NCI-H2227 (cell line): ENCODE data around the gene COL27A1.

Experiments
- DNase-seq: peaks from one replicate; lab custom pipeline; 2025; ENCODE audit not compliant: unreplicated experiment; lab: John Stamatoyannopoulos, UW

COL27A1 gene

DNA sequence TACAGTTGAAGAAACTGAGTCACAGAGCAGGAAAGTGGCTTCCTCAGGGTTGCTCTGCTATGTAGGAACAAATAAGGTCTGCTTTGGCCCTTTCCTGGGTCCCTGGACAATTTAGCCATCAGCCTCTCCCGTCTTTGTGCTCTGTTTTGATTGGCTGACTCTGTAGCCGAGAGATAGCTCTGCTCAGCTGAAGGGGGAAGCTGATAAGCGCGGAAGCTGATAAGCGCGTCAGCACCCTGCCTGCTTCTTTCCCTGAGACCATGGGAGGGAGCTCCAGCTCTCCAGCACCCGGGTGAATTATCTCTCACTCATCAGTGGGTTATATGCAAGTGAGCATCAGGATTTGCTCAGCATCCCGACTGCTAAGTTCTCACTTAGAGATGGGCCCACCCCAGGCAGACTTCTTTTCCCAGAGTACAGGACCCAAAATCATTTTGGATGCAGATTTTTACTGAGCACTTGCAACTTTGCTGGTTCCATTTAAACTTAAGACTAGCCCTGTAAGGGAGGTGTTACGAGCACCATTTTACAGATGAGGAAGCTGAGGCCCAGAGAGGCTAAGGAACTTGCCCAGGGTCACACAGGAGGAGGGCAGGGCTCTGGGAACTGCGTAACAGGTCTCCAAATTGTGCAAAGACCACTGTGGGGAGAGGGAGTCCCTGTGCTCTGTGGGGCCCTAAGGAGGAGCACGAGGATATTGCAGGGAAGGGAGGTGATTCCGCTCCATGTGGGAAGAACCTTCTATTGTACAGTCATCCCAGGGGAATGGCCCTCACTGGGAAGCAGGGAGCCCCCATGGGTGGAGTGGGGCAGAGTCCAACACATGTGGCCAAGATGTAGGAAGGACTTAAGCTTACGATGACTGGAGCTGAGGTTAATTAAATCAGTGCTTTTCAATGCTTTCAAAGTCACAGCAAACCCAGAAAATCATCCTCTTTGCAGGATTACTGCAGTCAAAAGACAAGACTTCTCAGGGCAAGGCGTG, 83.8 kb downstream of the COL27A1 start:
- no peak for DNase-seq

DNA sequence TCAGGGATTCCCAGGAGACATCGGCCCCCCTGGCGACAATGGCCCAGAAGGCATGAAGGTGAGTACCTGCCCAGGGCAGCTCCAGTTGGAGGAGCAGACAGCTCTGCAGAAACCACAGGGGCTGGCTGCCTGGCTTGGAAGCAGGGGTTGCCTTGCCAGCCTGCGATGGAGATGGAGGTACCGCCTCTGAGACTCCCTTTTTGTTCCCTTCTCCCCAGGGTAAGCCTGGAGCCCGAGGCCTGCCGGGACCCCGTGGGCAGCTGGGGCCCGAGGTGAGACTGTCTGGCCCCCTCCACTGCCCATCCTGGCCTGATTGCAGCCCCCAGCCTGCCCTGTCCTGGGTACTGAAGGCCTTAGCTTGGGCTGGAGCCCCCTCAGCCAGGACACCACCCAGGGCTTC, 84.9 kb downstream of the COL27A1 start:
- no peak for DNase-seq

DNA sequence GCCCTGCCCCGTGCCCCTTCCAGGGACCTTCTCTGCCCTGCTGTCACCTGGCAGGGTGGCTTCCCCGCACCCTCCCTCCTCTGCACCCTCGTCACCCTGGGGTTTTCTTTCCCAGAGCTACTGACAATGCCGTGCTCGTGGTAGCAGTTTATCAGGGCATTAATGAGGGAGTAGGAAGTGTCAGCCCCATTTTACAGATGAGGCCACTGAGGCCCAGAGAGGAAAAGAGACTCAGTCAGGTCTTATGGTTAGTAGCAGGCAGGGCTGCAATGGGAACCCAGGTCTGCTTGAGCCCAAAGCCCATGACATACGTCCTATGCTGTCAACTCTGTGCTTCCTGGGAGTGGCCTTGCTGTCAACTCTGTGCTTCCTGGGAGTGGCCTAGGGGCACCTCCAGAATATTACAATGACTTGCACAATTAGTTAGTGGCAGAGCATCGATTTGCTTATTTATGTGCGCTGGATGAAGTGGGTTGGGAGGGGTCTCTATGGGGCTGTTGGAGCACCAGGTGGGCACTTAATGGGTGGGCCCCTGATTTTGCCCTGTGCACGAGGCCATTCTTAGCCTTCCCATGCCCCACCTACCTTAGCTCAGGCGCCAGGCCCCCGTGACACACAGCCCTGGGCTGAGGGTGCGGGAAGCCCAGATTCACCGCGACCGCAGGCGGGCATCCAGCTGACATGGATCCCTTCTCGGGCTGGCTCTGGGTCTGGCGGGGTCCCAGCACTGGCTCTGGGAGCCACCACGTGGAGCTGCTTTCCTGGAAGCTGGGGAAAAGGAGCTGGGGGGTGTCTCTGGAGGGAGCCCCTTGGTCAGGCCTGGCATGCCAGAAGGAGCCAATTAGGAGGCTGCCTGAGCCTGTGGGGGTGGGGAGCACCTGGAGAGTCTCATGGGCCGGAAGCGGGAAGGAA, 85.6 kb downstream of the COL27A1 start:
- DNase-seq = no peak

DNA sequence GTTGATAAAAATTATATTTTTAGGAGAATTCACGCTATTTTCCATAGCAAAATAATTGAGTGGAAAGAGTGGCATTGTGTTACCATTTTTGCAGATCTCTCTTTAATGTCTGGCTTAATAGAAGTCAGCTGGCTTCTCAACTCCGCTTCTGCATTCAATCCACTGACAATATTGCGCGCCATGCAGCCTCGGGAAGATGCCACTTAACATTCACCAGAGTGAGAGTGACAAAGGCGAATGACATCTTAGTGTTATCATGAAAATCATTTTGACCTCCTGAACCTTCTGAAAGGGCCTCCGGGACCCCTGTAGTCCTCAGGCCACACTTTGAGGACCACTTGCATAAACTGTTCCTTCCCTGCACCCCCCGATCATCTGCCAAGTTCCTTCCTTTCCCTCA, 87.5 kb downstream of the COL27A1 start:
- DNase-seq = no peak

DNA sequence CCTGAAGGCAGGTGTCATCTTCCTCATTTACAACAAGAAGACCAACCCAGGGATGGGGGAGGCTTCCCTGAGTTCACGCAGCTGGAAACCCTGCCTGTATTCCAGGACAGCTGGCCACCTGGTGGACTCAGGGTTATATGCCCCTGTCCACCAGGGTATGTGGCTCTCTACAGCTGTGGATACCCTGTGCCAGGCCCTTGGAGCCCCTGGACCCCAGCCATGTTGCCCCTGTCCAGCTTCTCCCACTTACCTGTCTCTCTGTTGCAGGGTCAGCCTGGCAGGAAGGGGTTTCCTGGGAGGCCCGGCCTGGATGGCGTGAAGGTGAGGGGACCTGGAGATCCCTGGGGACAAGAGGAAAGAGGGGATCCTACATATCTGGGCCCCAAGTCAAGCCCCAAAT, 87.9 kb downstream of the COL27A1 start:
- no peak for DNase-seq

DNA sequence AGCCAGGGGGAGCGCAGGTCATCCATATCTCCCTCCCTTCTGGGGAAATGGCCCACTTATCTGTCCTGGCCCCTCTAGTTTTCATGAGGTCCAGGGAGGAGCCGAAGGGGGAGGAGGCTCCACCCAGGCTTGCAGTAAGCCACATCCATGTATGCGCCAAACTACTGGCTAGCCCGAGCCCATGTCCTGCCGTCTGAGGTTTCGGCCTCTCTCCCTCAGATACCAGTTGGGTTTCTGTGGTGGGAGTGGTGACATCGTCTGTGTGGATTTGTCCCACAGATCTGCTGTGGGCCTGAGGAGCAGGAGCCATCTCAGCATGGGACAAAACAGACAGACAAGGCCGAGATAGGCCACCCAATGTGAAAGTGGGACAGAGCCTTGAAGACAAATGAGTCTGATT, 89.2 kb downstream of the COL27A1 start:
- no peak for DNase-seq

DNA sequence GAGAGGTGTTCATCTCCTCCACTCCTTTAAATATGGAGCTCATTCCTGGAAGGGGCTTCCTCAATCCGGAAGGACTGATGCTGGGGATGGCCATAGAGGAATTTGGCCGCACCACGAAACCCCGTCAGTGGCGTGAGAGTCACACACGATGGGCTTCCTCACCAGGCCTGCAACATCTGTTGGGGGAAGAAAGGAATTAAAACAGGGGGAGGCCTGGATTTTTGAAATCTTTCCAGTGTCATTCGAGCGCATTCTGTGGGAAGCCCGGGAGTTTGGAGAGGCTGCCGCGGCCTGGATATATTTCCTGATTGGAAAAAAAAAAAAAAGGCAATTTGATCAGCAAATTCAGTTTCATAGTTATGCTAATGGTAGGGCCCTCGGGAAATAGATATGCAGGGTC, 91.2 kb downstream of the COL27A1 start:
- DNase-seq = no peak

DNA sequence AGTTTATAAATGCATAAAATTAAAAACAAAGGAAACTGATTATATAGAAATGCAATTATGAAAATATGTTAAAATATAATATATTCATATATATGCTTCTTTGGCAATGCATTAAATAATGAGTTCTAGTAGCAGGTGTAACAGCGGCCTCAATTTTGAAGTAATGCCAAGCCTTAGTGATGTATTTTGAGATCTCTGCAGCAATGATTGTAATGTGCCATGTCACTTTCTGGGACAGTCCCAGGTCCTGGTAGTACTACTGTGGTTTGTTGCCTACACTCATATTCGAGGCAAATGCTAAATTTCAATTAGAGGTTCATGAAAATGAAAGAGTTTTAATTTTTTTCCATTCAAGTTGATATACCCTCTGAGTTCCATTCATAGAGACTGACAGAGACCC, 91.7 kb downstream of the COL27A1 start:
- no peak for DNase-seq

DNA sequence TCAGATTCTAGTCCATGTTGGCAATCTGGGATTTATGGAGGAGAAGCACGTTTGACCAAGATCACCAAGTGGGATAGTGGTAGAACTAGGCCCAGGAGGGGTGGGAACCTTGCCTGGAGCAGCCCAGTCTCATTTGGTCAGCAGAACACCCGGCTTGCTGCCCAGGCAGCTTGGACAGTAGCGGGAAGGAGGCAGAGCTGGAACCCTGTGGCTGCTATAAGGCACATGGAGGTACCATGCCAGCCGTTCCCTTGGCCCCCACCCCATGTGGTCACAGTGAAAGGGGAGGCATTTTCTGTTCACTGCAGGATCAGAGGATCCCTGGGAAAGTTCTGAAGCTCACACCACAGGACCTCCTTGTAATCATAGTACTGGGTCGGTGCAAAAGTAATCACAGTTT, 92.2 kb downstream of the COL27A1 start:
- no peak for DNase-seq

DNA sequence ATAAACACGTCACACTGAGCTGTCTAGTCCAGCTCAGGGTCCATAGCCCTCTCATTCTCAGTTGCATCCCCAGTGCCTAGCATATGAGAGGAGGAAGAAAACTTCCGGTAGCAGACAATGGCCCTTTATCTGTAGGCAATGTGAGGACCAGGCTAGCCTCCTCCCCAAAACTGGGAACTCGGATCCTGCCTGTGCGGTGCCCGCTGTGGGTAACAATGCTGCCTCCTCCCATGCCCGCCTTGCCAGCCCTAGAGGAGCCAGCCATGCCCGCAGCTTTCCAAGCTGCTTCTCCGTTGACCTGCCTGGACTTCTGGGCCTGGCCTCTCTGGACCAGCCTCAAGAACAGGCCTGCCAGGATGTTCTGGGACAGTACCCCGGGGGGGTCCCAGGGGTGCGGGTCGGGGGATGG, 93.0 kb downstream of the COL27A1 start:
- no peak for DNase-seq

DNA sequence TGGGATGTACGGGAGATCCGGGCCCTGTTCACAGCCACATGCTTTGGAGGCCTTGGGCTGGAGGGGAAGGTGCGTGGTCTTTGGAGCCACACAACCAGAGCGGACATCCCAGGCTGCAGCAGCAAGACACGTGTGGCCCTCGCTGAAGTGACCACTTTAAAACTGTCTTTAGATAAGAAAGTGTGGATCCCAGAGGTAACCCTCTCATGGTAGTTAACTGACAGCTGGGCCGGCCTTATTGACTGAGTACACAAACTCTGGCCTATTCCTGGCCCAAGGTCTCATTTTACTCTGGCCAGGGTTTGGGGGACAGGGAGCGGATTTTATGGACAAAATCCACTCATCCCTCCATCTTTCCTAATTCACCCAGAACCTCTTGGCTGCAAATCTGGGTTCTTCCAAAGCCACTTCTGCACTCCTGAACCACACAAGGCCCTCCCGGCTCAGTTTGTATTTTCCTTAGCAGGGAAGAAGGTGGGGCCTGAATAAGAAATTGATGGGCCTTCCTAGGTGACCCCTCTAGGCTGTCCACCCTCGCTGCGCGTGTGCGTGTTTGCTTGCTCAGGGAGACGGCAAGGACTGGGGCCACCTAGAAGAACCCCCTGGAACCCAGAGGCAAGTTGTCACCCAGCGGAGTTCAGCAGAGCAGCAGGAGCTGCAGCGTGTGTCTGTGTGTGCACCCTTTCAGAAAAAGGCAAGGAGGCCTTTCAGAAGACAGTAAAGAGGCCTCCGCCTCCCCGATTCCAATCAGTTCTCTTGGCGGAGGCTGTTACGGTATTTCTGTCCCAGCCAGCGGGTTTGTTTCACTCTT, 94.3 kb downstream of the COL27A1 start:
- no peak for DNase-seq

DNA sequence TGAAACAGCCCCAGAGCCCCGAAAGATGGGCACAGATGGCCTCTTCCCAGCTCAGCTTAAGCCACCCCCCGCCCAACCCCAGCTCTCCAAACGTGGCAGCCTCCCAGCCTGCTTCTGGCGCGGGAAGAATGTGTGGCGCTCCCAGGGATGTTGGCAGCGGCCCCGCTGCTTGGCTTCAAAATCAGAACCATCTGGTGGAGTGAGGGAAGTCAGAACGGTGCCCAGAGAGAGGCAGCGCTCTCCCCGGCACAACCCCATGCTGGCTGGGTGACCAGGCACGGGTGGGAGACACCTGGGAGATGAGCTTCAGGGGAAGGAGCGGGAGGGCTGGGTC, 94.9 kb downstream of the COL27A1 start:
- no peak for DNase-seq

DNA sequence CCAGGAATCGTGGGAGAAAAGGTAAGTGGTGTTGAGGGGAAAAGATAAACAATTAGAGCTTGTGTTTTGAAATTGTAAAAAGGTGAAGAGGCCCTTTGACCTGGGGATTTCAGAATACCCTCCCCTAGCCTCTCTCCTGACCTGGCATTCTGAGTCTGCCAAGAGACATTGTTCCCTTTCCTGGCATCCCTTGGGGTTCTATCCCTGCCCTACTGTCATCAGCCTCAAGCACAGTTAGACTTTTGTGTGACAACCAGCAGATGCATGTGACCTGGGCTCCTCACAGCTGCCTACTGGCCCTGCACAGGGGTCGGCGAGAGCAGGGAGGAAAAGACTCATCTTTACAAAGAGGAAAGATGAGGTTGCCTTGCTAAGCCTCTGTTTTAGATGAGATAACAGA, 95.3 kb downstream of the COL27A1 start:
- DNase-seq = no peak

DNA sequence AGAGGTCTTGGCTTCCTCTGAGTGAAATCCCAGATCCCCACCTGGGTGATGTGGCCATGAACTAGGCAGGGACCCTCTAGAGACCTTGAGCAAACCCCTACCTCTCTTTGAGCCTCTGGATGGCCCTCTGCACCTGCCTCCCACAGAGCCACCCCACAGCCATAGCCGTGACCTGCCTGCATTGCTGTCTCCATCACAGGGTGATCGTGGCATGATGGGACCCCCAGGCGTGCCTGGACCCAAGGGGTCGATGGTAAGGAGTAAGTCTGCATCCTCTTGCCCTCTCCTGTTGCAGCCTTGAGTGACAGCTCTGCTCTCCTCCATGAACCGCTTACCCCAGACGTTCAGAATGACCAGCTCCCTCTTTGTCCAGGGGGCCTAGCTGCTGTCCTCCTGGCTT, 97.1 kb downstream of the COL27A1 start:
- DNase-seq = no peak

DNA sequence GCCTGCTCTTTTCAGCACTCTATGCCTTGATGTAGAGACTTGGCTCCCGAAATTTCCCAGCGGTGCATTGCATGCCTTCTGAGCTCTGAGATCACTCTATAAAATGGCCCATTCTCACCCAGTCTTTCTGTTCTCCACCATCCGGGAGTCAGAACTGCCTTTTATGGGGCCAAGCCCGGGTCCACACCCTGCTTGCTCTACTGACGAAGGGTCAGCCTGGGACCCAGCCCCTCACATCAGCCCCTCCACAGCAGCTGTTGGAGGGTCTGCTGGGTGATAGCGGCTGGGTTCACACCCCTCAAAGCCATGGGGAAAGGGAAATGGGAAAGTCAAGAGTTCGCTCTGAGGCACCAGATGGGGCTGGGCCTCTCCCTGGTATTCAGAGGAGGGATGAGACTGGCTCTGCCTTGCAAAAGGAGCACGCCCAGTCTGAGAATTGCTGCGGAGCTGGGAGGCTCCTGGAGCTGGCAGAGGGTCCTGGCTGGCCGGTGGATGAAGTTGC, 101.5 kb downstream of the COL27A1 start:
- no peak for DNase-seq

DNA sequence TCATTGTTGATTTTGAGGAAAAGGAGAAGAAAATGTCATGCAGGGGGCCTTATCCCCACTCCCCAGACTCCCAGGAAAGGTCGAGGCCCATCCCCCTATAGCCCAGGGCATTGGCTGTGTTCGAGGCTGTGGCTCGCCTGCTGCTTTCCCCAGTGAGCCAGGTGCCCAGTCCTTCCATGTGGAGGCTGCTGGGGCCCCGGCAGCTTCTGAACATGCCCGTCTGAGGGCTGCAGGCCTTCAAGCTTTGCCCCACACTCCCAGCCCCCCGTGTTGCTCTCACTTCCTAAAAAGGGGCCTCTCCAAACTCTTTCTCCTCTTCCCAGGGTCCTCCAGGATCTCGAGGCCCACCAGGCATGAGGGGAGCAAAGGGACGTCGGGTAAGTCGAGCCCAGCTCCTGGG, 102.9 kb downstream of the COL27A1 start:
- DNase-seq = no peak

DNA sequence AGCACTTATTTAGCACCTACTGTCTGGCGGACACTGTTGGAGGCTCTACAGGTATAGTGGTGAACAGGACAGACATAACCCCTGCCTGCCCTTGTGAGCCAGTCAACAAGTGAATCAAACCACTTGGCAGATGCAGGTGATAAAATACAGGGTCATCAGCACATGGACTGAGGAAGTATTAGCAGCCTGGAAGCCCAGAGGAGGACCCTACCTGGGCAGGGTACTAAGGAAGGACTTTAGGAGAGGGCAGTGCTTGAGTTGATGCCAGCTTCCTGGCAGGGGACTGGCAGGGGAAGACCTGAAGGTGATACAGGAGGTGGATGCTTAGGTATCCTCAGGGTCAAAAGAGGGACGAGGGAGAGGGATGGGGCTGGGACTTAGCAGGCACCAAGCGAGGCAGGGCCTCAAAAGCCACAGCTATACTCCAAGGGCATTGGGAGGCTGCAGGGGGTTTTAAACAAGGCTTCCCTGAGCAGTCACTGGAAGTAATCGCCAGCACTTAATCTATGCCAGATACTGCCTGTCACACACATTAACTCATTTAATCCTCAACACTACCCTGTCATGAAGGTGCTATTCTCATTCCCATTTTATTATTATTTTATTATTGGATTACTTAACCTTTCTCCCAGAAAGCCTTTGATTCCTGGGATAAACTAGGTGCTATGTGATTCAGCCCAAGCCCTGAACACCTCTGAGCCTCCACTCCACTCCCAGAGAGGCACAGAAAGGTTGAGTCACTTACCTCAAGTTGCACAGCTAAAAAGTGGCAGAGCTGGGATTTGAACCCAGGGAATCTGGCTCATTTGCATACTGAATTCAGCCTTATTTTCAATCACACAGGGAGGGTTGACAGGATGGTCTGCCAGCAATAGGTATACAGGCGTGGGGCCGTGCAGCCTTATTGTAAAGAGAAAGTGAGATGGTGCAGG, 103.8 kb downstream of the COL27A1 start:
- no peak for DNase-seq

DNA sequence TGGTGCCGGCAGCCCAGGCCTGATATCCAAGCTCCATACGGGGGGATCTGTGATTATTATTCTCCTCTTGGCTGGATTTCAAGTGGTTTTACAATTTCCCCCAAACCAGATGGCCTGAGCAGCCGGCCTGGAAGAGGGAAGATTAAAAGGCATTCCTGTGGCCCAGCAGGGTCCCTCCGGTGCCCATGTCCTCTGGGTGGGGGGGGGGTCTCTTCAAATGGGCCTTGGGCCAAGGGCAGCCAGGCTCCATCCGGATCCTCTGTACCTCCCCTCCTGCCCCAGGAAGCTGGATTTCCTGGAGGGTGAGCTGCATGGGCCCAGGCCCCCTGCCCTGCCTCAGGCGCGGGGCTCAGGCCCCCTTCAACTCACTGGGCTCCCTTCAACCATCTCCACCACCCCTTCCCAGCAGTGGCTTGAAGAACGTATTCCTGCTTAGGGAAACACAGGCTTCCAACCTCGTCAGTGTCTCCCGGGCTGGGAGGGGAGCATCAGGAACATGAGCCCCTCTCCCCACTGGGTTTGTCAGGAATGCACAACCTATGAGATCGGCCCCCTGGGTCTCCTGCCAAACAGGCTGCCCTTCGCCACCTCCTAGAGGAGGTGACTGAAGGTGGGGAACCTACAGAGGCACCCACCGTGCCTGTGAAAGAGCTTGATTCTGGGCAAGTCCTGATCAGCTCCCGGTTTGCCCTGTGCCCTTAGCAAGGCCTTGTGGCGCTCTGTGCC, 104.6 kb downstream of the COL27A1 start:
- DNase-seq = no peak

DNA sequence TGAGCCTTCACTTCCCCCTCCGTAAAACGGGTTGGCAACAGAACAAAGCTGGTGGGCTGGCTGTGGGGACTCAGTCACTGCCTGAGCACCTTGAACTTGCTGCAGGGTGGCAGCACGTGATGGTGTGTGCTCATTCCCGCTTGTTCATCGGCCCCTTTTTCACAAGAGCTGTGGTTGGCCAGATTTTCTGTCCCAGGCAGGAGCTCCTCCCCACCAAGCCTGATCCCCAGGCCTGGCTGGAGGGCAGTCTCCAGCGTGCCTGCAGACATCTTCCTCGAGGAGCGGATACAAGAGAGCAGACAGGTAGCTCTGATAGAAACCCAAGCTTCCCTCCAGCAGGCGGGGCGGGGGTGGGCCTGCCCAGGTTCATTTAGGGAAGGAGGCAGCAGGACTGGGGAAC, 105.7 kb downstream of the COL27A1 start:
- no peak for DNase-seq
